H1 (cell line): ENCODE measurements around the gene POLR2A. TPM values are rescaled to one million over a fixed set of nuclear protein-coding genes. Genes with fewer than 3 reads are reported as not detected.

Experiments used
- CTCF ChIA-PET: fragments of 300-600 bp; sonication (Branson Sonifier 250); formaldehyde crosslinking; loops from one replicate; lab custom pipeline; 2021; ENCODE audit not compliant: partially characterized antibody; lab: Charles Lee
- POLR2A ChIA-PET: fragments of 300-600 bp; sonication (Branson Sonifier 250); formaldehyde crosslinking; loops from one replicate; lab custom pipeline; 2021; ENCODE audit warnings: inconsistent platforms; ENCODE audit not compliant: partially characterized antibody; lab: Charles Lee
- DNase-seq, 2 experiments: peaks; one replicate each; pipeline versions ENCODE4 v3.0.0 to v3.0.0-alpha.2; 2010 to 2022; ENCODE audit warnings: low spot score in 2 of 2, low read depth in 1 of 2, mixed read lengths in 1 of 2
- FAIRE-seq: peaks from 2 replicates; lab custom pipeline; 2011; peaks lifted over from hg19 to GRCh38; lab: Jason Lieb, UNC
- H2AFZ ChIP-seq: 2 replicates; pipeline ENCODE4 v1.8.1; 2012; ENCODE audit warnings: low read length, inconsistent platforms
- H2AK5ac ChIP-seq: 2 replicates; pipeline ENCODE4 v1.6.1; 2013; ENCODE audit warnings: low read depth, low read length
- H2BK120ac ChIP-seq: replicated peaks from 2 replicates; pipeline ENCODE3; 2013; ENCODE audit warnings: low read depth, low read length, inconsistent platforms
- H2BK12ac ChIP-seq: 2 replicates; pipeline ENCODE4 v1.6.1; 2013; ENCODE audit warnings: low read depth, low read length
- H2BK15ac ChIP-seq: 2 replicates; pipeline ENCODE4 v1.6.1; 2013; ENCODE audit warnings: low read length
- H2BK20ac ChIP-seq: 2 replicates; pipeline ENCODE4 v1.6.1; 2013; ENCODE audit warnings: low read length
- H2BK5ac ChIP-seq: 2 replicates; pipeline ENCODE4 v1.6.1; 2013; ENCODE audit warnings: low read depth, low read length
- H3K14ac ChIP-seq: 2 replicates; pipeline ENCODE4 v1.6.1; 2013; ENCODE audit warnings: inconsistent platforms; ENCODE audit not compliant: insufficient read length
- H3K18ac ChIP-seq: 2 replicates; pipeline ENCODE4 v1.6.1; 2013; ENCODE audit warnings: low read length; ENCODE audit errors: extremely low read depth
- H3K23ac ChIP-seq: 2 replicates; pipeline ENCODE4 v1.6.1; 2013; ENCODE audit warnings: inconsistent platforms; ENCODE audit not compliant: insufficient read length
- H3K23me2 ChIP-seq: 2 replicates; pipeline ENCODE4 v1.6.1; 2013; ENCODE audit warnings: low read depth, low read length
- H3K27ac ChIP-seq: 2 replicates; pipeline ENCODE4 v1.6.1; 2011; ENCODE audit warnings: low read depth, low read length, inconsistent platforms
- H3K27me3 ChIP-seq, 4 experiments: replicated peaks in 1 of 4; 1 replicate in 1 of 4; 2 replicates in 3 of 4; pipeline versions ENCODE4 v1.6.1 to v1.8.1; 2011 to 2013; ENCODE audit warnings: low read length in 3 of 4, mild to moderate bottlenecking in 3 of 4, inconsistent platforms in 2 of 4, mixed read lengths in 2 of 4, moderate library complexity in 1 of 4; ENCODE audit not compliant: control insufficient read depth in 3 of 4, insufficient read depth in 3 of 4; ENCODE audit errors: extremely low read depth in 1 of 4
- H3K36me3 ChIP-seq, 4 experiments: 2 replicates each; pipeline versions ENCODE4 v1.6.1 to v1.8.1; 2011 to 2013; ENCODE audit warnings: mild to moderate bottlenecking in 4 of 4, low read length in 3 of 4, moderate library complexity in 2 of 4, control low read depth in 1 of 4, inconsistent platforms in 1 of 4; ENCODE audit not compliant: insufficient read depth in 4 of 4, control insufficient read depth in 2 of 4
- H3K4ac ChIP-seq: replicated peaks from 2 replicates; pipeline ENCODE3; 2013; ENCODE audit warnings: low read length, low read depth, mixed read lengths, inconsistent platforms; ENCODE audit not compliant: insufficient read length
- H3K4me1 ChIP-seq, 4 experiments: replicated peaks in 1 of 4; 1 replicate in 1 of 4; 2 replicates in 3 of 4; pipeline versions ENCODE4 v1.6.1 to v1.8.1; 2011 to 2013; ENCODE audit warnings: low read length in 3 of 4, inconsistent platforms in 2 of 4, mixed read lengths in 1 of 4; ENCODE audit not compliant: insufficient read depth in 4 of 4, control insufficient read depth in 3 of 4
- H3K4me2 ChIP-seq, 2 experiments: 2 replicates each; pipeline versions ENCODE4 v1.6.1 to v1.8.1; 2011 to 2013; ENCODE audit warnings: low read depth in 2 of 2, low read length in 2 of 2, control low read depth in 1 of 2, inconsistent platforms in 1 of 2, mild to moderate bottlenecking in 1 of 2; ENCODE audit not compliant: insufficient read depth in 1 of 2
- H3K4me3 ChIP-seq, 4 experiments: fragments of 200-600, 300-600 bp in 1 of 4; sonication (generic), shearing (Covaris generic), sonication (Bioruptor Twin) in 1 of 4; 2 replicates each; pipeline versions ENCODE4 v1.5.1 to v1.8.1; 2011 to 2016; ENCODE audit warnings: low read length in 4 of 4, low read depth in 3 of 4, control low read depth in 2 of 4, inconsistent platforms in 2 of 4, mild to moderate bottlenecking in 2 of 4, mixed read lengths in 1 of 4, moderate library complexity in 1 of 4; ENCODE audit not compliant: insufficient read depth in 2 of 4; ENCODE audit errors: extremely low read depth in 1 of 4
- H3K56ac ChIP-seq: replicated peaks from 2 replicates; pipeline ENCODE3; 2013; ENCODE audit warnings: low read depth, mild to moderate bottlenecking, mixed read lengths, low read length, inconsistent platforms; ENCODE audit not compliant: insufficient read length
- H3K79me1 ChIP-seq: 2 replicates; pipeline ENCODE4 v1.6.1; 2013; ENCODE audit warnings: low read depth, low read length, control low read depth
- H3K79me2 ChIP-seq, 2 experiments: 2 replicates each; pipeline versions ENCODE4 v1.6.1 to v1.8.1; 2012 to 2013; ENCODE audit warnings: low read length in 2 of 2, mild to moderate bottlenecking in 2 of 2, inconsistent platforms in 1 of 2; ENCODE audit not compliant: insufficient read depth in 2 of 2, control insufficient read depth in 1 of 2
- H3K9ac ChIP-seq, 4 experiments: replicated peaks in 1 of 4; 1 replicate in 1 of 4; 2 replicates in 3 of 4; pipeline versions ENCODE4 v1.6.1 to v1.8.1; 2011 to 2013; ENCODE audit warnings: low read depth in 3 of 4, low read length in 3 of 4, control low read depth in 2 of 4, mild to moderate bottlenecking in 2 of 4, moderate library complexity in 2 of 4, inconsistent platforms in 1 of 4; ENCODE audit errors: extremely low read depth in 1 of 4
- H3K9me3 ChIP-seq, 2 experiments: 2 replicates each; pipeline versions ENCODE4 v1.6.1 to v1.8.1; 2012 to 2013; ENCODE audit warnings: mild to moderate bottlenecking in 2 of 2, moderate library complexity in 2 of 2, control low read depth in 1 of 2, inconsistent platforms in 1 of 2, low read depth in 1 of 2, low read length in 1 of 2, mixed read lengths in 1 of 2; ENCODE audit not compliant: insufficient read depth in 2 of 2
- H4K20me1 ChIP-seq, 2 experiments: replicated peaks in 1 of 2; 2 replicates each; pipeline versions ENCODE3 to v1.8.1; 2011 to 2013; ENCODE audit warnings: inconsistent platforms in 2 of 2, low read length in 2 of 2, mild to moderate bottlenecking in 1 of 2; ENCODE audit not compliant: insufficient read depth in 2 of 2, control insufficient read depth in 1 of 2
- H4K5ac ChIP-seq: 2 replicates; pipeline ENCODE4 v1.6.1; 2013; ENCODE audit warnings: low read length, low read depth, mixed read lengths, inconsistent platforms; ENCODE audit not compliant: insufficient read length
- H4K8ac ChIP-seq: 2 replicates; pipeline ENCODE4 v1.8.0; 2013; ENCODE audit warnings: mild to moderate bottlenecking, moderate library complexity, low read length, inconsistent platforms; ENCODE audit not compliant: insufficient read depth; ENCODE audit errors: extremely low read depth
- H4K91ac ChIP-seq: replicated peaks from 2 replicates; pipeline ENCODE3; 2013; ENCODE audit warnings: low read length, mixed read lengths, inconsistent platforms; ENCODE audit not compliant: insufficient read length
- BRCA1 ChIP-seq: IDR thresholded peaks from 2 replicates; pipeline ENCODE4 v1.6.1; 2012; ENCODE audit warnings: low read depth, low read length, improper control_type of control experiment
- CHD2 ChIP-seq: IDR thresholded peaks from 2 replicates; pipeline ENCODE4 v1.6.1; 2012; ENCODE audit warnings: low read length, improper control_type of control experiment
- EGR1 ChIP-seq: IDR thresholded peaks from 2 replicates; pipeline ENCODE4 v1.6.1; 2011; ENCODE audit warnings: low read depth, low read length, borderline replicate concordance
- MAFK ChIP-seq: IDR thresholded peaks from 2 replicates; pipeline ENCODE4 v1.6.1; 2012; ENCODE audit warnings: low read depth, mild to moderate bottlenecking, improper control_type of control experiment, low read length
- RAD21 ChIP-seq, 2 experiments: IDR thresholded peaks in 1 of 2; conservative IDR thresholded peaks in 1 of 2; 2 replicates each; pipeline ENCODE4 v1.6.1; 2011; ENCODE audit warnings: low read depth in 2 of 2, low read length in 2 of 2, improper control_type of control experiment in 1 of 2, inconsistent platforms in 1 of 2, mild to moderate bottlenecking in 1 of 2, moderate library complexity in 1 of 2
- SUZ12 ChIP-seq: fragments of 200-600 bp; sonication (generic); IDR thresholded peaks from 2 replicates; pipeline ENCODE4 v1.6.1; 2012; ENCODE audit warnings: mild to moderate bottlenecking, inconsistent platforms, low read length, moderate library complexity, mixed read lengths
- TBP ChIP-seq: IDR thresholded peaks from 2 replicates; pipeline ENCODE4 v1.6.1; 2011; ENCODE audit warnings: low read depth, low read length, improper control_type of control experiment
- ZNF274 ChIP-seq: IDR thresholded peaks from 2 replicates; pipeline ENCODE4 v1.7.0; 2012; ENCODE audit warnings: low read length, borderline replicate concordance; ENCODE audit errors: extremely low read depth
- WGBS, 2 experiments: shearing (Covaris generic) in 1 of 2; methylation state at CpG; one replicate each; pipeline versions ENCODE4 v1.1.6 to v1.1.7; 2013 to 2015; ENCODE audit warnings: low lambda C conversion rate in 2 of 2, mixed read lengths in 2 of 2, inconsistent platforms in 1 of 2, low coverage in 1 of 2, missing lambda C conversion rate in 1 of 2; ENCODE audit not compliant: insufficient replicate concordance in 2 of 2, insufficient coverage in 1 of 2, insufficient read length in 1 of 2; ENCODE audit errors: extremely low coverage in 1 of 2, missing lambda C conversion rate in 1 of 2; 5-methylcytosine and 5-hydroxymethylcytosine counted together
- polyA plus RNA-seq, 7 experiments: library from polyadenylated mRNA; depleted of rRNA in 3 of 7; stranded (reverse) in 5 of 7; unstranded in 2 of 7; fragments of >200 nt in 5 of 7; fragments of 200-250 nt in 2 of 7; gene quantifications; 1 replicate in 5 of 7; 2 replicates in 1 of 7; 4 replicates in 1 of 7; pipeline versions ENCODE4 v1.2.1 to v1.2.3, GENCODE V29; 2011 to 2013; ENCODE audit warnings: missing spikeins in 2 of 7, mixed read lengths in 2 of 7
- total RNA-seq: library from RNA; stranded (reverse); fragmentation: NEBNext Ultra II Directional; extraction: Animal tissue kit (Norgen Biotek cat#: 25700); gene quantifications from 2 replicates; pipeline ENCODE4 v1.2.1, GENCODE V29; 2021

Gene POLR2A
- total and polyA plus RNA-seq, 2 of the 8 experiments (the other 6 are each of a cell fraction or from before 2014, with no cell fraction given) = 26.8 to 150 TPM

DNA sequence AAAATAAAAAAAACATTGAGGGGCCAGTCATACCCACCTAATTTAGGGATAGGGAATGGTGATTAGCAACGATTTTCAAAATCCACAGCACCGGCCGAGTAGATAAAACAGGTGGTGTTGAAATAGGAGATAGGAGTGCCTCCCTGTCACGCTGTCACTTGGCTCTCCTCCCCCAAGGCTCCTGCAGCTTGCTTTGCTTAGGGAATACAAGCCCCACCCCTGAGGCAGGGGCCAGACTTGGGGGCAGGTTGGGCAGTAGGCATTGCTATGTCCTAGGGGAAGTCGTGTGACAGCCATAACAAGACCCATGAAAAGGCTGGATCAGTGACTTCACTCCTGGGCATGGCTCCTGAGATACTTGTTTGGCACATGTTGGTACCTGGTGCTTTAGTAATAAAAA lies 25.8 kb downstream of the POLR2A start:
- no peak overlapping the region for H2AK5ac ChIP-seq
- DNase-seq (no peak), FAIRE-seq (no peak)
- H3K79me2 ChIP-seq = no peaks in the 10 kb centered on the region
- no peaks in the 10 kb centered on the region for H3K79me1 ChIP-seq
- no peak overlapping the region for H2AFZ ChIP-seq
- no peak overlapping the region for H3K27ac ChIP-seq
- H3K27me3 ChIP-seq = no peaks in the 10 kb centered on the region
- peaks cover 0 to 18% of the 10 kb centered on the region in 2 experiments for H4K20me1 ChIP-seq
- no peak overlapping the region for H2BK12ac ChIP-seq
- no peak overlapping the region for H4K5ac ChIP-seq
- H3K36me3 ChIP-seq = peaks cover 32 to 82% (median 69%) of the 10 kb centered on the region in 4 experiments
- no peak overlapping the region for H3K14ac ChIP-seq
- H3K23me2 ChIP-seq = peaks cover 5% of the 10 kb centered on the region; the same call in 1 of the 2 replicates
- WGBS, 2 experiments = 90% methylated on average over 5 of the region's 5 CpGs; no CpG with 5 or more reads in 1 of the 2 experiments
- ChIA-PET CTCF (interaction anchor here (1.2 to 2.3 kb wide), 3 partner anchors 19 to 64 kb away, joined by 3 to 10 read pairs (median 4); partner anchors contain the start of gene SENP3), POLR2A (interaction anchor here (1.4 to 3.8 kb wide), 4 partner anchors 9 to 51 kb away, joined by 4 to 21 read pairs (median 14); partner anchors contain the start of genes POLR2A and SENP3)
- no peak overlapping the region for H2BK120ac ChIP-seq
- no peak overlapping the region for H2BK5ac ChIP-seq
- H3K56ac ChIP-seq = no peak overlapping the region
- H4K8ac ChIP-seq = no peak overlapping the region
- H3K4me2 ChIP-seq = no peak overlapping the region
- no peak overlapping the region for H2BK20ac ChIP-seq
- no peak overlapping the region for H3K4ac ChIP-seq
- H3K4me3 ChIP-seq = no peak overlapping the region
- no peak overlapping the region for H3K9ac ChIP-seq
- no peaks in the 10 kb centered on the region for H3K4me1 ChIP-seq
- no peak overlapping the region for H2BK15ac ChIP-seq
- no peak for TF ChIP-seq CHD2
- no peak for TF ChIP-seq SUZ12
- TF ChIP-seq BRCA1 = no peak
- TF ChIP-seq EGR1 = no peak
- TF ChIP-seq MAFK = no peak
- TF ChIP-seq RAD21 (IDR thresholded peaks at IDR 0.05 in 1 of 2, conservative IDR thresholded peaks at IDR 0.05 in 1 of 2; ENCODE audit: low read depth in 2 of 2, low read length in 2 of 2) = no peak
- TF ChIP-seq ZNF274 = no peak
- TF ChIP-seq TBP = no peak
- H3K9me3 ChIP-seq = no peaks in the 10 kb centered on the region; a peak in 1 of 4 replicates
- no peak overlapping the region for H3K18ac ChIP-seq
- no peak overlapping the region for H3K23ac ChIP-seq
- no peak overlapping the region for H4K91ac ChIP-seq
